Fibroblast of villous mesenchyme (primary cell): ENCODE data around the gene SAE1. TPM values are rescaled to one million over a fixed set of nuclear protein-coding genes. Genes with fewer than 3 reads are reported as not detected.

Experiments
- DNase-seq: peaks from one replicate; pipeline ENCODE4 v3.0.0-alpha.2; 2010; ENCODE audit warnings: low read depth
- H3K4me3 ChIP-seq: 2 replicates; pipeline ENCODE4 v1.5.1; 2011; ENCODE audit warnings: low read depth, mild to moderate bottlenecking, low read length
- total RNA-seq: library from RNA; depleted of rRNA; stranded (reverse); fragments of >200 nt; gene quantifications from 2 replicates; pipeline ENCODE4 v1.2.3, GENCODE V29; 2012
- TF ChIP-seq, protein P1 (sequence below): IDR thresholded peaks from 2 replicates; pipeline ENCODE4 v1.5.1; 2012; ENCODE audit warnings: low read depth, mild to moderate bottlenecking, low read length; ENCODE audit not compliant: insufficient read depth

SAE1 gene
- total RNA-seq, 1 donor = 160 TPM

DNA sequence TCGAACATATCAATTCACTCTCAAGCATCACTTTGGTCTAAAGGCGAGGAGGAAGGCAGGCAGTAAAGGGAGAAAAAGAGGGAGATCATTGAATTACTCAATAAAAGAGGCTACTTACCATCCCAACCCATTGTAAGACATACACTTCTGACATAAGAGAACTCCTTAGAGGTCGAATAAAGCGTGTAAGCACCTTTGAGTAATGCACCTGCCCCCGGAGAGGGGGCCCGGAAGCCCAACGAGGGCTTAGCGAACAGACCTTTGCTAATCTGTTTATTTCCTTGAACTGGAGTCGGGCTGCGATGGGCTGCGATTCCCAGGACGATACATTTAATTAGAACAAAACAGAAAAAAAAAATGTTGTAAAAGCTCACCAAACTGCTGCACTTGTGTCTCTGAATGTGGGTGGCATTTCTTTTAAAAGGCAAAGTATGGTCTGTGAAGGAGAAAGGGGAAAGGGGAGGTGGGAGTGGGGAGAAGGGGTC lies 20.1 kb upstream of the SAE1 start:
- no peak for DNase-seq

DNA sequence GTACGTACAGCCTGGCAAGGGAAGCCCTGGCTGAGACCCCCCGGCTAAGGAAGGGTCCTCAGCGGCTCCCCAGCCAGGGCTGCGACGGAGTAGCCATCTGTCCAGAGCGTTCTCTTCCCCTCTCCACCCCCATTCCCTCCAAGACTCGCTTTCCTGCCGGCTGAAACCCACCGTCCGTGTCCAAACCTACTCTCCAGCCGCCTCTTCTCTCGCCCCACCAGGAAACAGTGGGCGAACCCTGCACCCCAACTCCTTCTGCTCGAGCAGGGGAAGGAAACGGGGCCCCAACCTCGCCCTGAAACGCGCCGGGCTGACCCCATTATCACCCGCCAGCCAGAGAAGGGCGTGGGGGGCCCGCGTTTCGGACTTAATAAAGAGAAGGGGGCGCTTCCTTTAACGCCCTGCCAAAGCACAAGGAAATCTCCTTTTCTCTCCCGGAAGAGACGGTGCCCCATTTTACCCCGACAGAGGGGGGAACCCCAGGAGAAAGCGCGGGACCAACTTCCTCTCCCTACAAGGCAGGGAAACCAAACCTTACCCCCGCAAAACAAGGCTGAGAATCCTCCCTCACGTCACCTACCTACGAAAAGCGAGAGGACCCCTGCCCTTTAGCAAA lies 19.5 kb upstream of the SAE1 start:
- DNase-seq = no peak
- peak overlapping the region; percentile 98 for H3K4me3 ChIP-seq
- TF ChIP-seq, protein P1, sequence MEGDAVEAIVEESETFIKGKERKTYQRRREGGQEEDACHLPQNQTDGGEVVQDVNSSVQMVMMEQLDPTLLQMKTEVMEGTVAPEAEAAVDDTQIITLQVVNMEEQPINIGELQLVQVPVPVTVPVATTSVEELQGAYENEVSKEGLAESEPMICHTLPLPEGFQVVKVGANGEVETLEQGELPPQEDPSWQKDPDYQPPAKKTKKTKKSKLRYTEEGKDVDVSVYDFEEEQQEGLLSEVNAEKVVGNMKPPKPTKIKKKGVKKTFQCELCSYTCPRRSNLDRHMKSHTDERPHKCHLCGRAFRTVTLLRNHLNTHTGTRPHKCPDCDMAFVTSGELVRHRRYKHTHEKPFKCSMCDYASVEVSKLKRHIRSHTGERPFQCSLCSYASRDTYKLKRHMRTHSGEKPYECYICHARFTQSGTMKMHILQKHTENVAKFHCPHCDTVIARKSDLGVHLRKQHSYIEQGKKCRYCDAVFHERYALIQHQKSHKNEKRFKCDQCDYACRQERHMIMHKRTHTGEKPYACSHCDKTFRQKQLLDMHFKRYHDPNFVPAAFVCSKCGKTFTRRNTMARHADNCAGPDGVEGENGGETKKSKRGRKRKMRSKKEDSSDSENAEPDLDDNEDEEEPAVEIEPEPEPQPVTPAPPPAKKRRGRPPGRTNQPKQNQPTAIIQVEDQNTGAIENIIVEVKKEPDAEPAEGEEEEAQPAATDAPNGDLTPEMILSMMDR = no peak

More for the DNA sequence above, 20.1 kb upstream of the SAE1 start:
- H3K4me3 ChIP-seq = peak overlapping the region; percentile 98
- TF ChIP-seq, protein P1 = no peak

DNA sequence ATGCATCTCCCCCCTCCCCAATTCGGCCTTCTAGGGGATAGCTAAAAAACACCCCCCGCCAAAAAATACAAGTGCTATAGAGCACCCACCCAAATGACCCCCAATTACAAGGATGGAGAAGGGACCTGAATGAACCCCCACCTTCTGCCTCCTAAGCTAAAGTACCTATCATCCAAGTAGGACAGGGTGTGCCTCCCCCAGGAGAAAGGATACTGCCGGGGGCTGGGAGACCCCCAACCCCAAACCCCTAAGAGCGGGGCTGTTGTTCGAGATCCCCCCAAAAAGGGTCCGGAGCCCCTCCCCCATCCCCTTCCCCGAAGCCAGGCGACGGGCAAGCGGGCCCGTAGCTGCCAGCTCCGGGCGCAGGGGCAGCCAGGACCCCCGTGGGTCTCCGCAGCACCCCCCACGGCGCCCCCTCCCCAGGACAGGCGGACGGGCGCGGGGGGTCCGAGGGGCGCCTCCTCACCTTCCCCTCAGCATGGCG lies 18.9 kb upstream of the SAE1 start:
- TF ChIP-seq, protein P1 = no peak
- DNase-seq = no peak
- peak overlapping the region; percentile 98 for H3K4me3 ChIP-seq

DNA sequence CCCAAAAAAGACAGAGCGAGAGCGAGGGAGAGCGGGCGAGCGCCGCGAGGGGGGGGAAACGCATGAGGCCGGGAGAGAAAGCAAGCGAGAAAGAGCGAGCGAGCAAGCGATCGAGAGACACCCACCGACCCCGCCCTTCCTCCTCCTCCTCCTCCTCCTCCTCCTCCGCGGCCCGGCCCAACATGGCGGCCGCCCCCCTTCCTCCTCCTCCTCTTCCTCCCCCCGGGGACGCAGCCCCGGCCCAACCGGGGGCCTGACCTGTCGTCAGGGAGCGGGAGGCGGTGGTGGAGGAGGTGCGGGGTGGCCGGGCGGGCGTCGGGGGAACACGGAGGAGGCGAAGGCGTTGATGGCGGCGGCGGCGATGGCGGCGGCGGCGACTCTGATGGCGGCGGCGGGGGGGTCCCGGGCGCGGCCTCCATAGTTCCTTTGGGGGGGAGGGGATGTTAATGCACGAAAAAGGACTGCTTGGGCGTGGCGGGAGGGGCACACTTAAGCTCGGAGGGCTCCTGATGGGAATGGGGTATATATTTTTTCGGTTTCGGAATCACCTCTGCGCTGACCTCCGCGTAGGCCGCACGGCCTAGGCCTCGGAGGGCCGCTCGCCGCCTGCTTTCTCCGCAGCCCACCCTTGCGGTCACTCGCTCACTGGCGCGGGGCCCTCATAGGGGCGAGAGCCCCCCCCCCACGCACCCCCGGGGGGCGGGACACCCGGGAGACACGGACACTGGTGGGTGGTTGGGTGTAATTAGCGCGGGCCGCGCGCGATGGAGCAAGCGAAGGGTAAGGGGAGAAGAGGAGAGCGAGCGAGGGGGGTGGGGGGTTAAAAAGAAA lies 18.3 kb upstream of the SAE1 start:
- TF ChIP-seq, protein P1 = no peak
- peak; percentile 90 for DNase-seq
- H3K4me3 ChIP-seq = peak overlapping the region; percentile 98

GRCh38 chr19:47112997-47113849 lies 17.4 kb upstream of the SAE1 start, which contains the start of gene ZC3H4:
Gene ZC3H4 (minus strand): TSS chr19:47113776. CDS start chr19:47112584, 1,192 bp downstream.
- peak within 1 kb of the TSS; percentile 98 for H3K4me3 ChIP-seq
- DNase-seq = peak; percentile 99
- TF ChIP-seq, protein P1 = no peak
